NCI-H345 treated with DMSO at 0.1 percent for 48 hours (cell line): ENCODE measurements around the gene MYCT1.
"Not testable (repeated sequence)": the region's sequence is repeated elsewhere in the genome, so short reads cannot be mapped to it uniquely, and the experiment has no call there.

Experiments
- DNase-seq: peaks from one replicate; lab custom pipeline; 2025; ENCODE audit not compliant: unreplicated experiment; lab: John Stamatoyannopoulos, UW

Gene MYCT1

GRCh38 chr6:152697634-152698033 is at the start of gene MYCT1:
MYCT1 (plus strand) TSS chr6:152697897; CDS start chr6:152697903, 6 bp downstream.
- DNase-seq: no peak

- no peak for DNase-seq
Measured at GRCh38 chr6:152648105-152648504, 49.6 kb upstream of the MYCT1 start.

- DNase-seq: no peak
Measured at GRCh38 chr6:152651986-152652385, 45.7 kb upstream of the MYCT1 start.

DNA sequence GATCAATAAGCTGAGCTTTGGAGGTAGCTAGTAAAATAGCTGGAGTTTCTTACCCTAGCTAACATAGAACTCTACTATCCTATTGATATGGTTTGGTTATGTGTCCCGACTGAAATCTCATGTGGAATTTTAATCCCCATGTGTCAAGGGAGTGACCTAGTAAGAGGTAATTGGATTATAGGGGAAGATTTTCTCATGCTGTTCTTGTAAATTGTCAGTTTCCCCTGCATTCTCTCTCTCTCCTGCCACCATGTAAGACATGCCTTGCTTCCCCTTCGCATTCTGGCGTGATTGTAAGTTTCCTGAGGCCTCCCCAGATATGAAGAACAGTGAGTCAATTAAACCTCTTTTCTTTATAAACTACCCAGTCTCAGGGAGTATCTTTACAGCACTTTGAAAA is 35.9 kb upstream of the MYCT1 start:
- no peak for DNase-seq

- no peak for DNase-seq
Measured at GRCh38 chr6:152669895-152670294, 27.8 kb upstream of the MYCT1 start.

DNA sequence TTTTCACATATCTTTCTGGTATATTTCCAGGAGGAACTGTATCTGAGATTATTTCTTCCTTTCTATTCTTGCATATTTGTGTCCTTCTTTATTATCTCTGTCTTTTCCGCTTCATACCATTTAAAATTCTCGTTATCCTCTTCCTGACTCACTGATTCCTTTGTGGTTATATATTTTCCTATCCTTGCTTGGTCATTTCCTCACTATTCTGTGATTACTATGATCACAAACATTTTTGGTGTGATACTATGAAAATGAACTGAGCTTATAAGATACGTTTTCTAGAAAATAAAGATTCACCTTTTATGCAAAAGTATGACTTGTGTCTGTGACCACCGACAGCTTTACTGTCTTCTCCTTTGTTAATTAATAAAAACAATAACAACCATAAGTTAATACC is 26.5 kb upstream of the MYCT1 start:
- DNase-seq: no peak

DNA sequence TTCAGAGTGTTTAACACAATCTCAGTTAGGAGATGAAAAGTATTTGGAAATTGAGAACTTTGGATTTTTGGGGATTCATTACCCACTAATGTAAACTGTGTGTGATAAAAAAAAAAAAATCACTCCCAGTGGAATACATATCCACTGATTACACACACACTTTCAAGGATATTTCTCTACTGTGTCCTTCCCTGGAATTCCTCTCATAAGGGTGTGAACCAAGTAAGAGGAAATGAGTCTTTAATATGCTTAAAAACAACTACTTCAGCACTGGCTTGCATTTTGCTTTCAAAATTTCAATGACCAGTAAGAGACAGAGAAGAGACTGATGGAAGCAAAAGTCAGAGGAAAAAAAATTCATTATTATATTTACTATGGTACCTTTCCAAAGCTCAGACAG is 24.5 kb upstream of the MYCT1 start:
- DNase-seq: no peak

DNA sequence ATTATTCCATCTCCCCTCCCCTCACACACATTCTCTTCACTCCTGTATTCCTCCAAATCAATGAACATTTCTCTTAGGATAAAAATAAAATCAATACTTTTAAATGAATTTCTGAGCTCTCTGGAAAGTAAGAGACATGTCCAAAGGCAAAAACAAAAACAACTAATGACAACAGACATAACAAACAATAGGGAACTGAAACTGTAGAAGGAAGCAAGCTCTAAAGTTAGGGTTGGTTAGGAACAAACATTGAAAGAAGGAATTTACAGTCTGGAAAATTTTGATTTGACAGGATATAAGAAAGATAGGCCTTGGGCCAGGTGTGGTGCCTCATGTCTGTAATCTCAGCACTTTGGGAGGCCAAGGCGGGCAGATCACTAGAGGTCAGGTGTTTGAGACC is 17.5 kb upstream of the MYCT1 start:
- DNase-seq: no peak

- no peak for DNase-seq
Measured at GRCh38 chr6:152680879-152681517, 16.7 kb upstream of the MYCT1 start.

GRCh38 chr6:152682141-152682540 is 15.6 kb upstream of the MYCT1 start:
- no peak for DNase-seq

DNA sequence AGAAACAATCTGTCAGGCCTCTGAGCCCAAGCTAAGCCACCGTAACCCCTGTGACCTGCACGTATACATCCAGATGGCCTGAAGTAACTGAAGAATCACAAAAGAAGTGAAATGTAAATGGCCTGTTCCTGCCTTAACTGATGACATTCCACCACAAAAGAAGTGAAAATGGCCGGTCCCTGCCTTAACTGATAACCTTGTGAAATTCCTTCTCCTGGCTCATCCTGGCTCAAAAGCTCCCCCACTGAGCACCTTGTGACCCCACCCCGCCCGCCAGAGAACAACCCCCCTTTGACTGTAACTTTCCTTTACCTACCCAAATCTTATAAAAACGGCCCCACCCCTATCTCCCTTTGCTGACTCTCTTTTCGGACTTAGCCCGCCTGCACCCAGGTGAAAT is 14.8 kb upstream of the MYCT1 start:
- DNase-seq: not testable (repeated sequence)

- no peak for DNase-seq
Measured at GRCh38 chr6:152685819-152686218, 11.9 kb upstream of the MYCT1 start.

DNA sequence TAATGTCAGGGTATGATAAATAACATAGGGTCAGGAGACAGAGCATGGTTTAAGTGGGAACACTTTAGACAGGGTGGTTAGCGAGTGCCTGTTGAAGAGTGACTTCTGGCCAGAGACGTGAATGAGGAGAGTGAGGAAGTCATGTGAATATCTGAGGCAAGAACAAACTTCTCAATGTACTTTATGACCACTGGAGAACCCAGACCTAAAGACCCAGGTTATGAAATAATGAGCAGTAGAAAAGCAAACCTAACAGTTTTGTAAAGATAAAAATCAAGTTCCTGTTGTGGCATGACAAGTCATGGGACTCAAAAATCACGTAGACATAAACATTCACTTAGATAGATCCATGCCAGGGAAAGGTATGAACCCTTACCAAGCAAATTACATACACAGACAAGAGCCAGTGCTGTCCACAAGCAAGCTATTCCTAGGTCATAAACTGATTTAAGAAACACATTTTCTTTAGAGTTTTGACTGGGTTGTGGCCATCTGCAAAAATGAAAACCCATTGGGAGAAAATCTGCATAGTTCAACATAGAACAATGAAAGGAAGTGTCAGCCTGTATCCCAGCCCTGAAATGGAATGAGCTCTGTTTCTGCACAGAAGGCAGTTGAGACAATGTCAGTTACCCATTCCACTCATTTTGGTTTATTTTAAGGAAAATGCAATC is 2.2 kb upstream of the MYCT1 start:
- DNase-seq: no peak

- DNase-seq: no peak
Measured at GRCh38 chr6:152696522-152696921, 1.2 kb upstream of the MYCT1 start.

DNA sequence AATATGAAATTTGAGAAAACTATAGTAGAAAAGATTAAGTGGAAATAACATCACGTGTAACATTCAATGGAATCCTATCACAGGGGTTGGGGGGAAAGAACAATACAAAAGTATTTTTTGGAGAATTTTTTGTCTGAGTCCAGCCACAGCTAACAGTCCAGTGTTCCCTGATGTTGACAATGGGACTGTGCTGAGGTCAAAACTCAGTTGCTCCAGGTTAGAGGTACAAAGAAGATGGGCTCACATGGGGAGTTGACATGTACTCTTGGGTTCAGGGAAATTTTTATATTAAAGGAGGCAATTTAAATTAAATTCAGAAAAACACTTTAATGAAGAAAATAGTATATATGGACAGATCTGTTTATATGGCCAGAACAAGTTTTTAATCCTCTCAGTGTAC is 995 bp downstream of the MYCT1 start:
- no peak for DNase-seq

- DNase-seq: no peak
Measured at GRCh38 chr6:152700427-152700826, 2.7 kb downstream of the MYCT1 start.

- no peak for DNase-seq
Measured at GRCh38 chr6:152701081-152701862, 3.6 kb downstream of the MYCT1 start.

DNA sequence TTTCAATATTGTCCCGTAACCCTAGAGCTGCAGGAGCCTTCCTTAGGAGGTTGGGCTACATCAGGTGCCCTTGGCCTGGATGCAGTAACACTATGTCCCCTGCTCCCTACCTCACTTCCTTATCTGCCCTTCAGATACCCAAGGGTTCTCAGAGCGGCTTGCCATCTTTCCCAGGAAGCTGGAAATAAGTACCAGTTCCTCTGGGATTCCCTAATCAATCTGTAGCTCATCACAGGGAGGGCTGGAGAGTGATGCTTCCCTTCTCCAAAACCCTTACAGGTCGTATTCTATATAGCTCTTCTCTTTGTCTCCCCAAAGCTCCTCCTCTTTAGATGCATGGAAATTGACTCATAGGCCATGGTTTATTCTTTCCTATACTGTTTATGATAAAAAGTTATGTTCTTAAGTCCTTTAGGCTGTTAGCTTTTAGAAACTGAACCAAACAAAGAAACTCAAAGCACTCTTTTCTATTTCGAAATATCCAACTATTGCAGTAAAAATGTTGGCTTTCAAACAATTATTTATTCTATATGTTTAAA is 4.2 kb downstream of the MYCT1 start:
- no peak for DNase-seq

DNA sequence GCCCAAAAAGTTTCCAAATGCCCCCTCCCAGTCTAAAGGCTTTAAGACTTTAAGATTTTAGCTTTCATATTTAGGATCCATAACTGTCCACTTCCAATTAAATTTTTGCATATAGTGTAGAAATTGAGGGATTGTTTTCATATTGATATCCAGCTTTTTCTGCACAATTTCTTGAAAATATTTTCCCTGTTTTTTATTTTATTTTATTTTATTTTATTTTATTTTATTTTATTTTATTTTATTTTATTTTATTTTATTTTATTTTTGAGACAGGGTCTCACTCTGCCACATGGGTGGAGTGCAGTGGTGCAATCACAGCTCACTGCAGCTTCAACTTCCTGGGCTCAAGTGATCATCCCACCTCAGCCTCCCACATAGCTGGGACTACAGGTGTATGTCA is 6.1 kb downstream of the MYCT1 start:
- not testable (repeated sequence) for DNase-seq

DNA sequence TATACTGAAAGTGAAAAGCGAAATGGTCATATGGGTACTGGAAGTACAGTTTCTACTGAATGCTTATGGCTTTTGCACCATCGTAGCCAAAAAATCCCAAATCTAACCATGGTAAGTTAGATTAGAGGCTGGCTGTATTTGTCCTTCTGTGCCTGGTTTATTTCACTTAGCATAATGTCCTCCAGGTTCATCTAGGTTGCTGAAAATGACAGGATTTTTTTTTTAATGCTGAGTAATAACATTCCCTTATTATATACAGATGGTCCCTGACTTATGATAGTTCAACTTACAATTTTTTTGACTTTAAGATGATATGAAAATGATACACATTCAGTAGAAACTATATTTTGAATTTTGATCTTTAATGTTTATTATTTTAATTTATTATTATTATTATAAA is 7.6 kb downstream of the MYCT1 start:
- no peak for DNase-seq

DNA sequence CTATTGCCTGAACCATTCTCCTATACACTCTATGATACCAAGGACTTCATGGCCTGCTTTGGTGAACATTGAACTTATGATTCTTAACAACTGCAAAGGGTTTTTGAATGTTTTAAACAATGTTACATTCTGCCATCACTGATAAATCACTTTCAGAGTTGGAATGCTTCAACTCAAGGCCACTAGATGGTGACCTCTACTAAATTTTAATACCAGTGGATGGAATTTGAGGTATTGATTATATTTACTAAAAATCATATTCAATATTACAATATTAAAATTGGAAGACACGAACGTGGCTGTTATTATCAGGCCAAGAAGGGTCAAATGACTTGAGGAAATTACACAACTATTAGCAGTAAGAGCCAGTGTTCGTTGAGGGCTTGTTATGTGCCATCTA is 18.6 kb downstream of the MYCT1 start:
- no peak for DNase-seq

DNA sequence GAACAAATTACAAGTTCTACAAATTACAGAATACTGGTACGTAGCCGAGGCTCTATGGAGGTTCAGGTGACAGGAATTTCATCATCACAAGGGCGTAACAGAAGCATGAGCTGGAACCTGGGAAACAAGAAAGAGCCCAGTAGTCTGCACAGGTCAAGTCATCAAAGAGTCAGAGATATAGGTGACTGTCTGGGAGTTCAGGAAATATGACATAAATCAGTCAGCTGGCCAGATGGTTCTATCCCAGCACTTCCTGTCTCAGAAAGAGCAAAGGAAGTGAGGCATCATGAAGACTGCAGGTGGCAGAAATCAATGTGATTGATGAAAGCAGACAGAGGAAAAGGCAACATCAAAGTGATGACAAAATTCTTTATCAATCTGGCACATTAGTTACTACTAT is 23.3 kb downstream of the MYCT1 start:
- no peak for DNase-seq
